GM19324 (cell line): ENCODE measurements around the gene PLEKHM3.

Source experiments
- ATAC-seq: cut with Tn5 transposase; IDR thresholded peaks from one replicate; pipeline ENCODE4 v1.9.1; 2021; ENCODE audit warnings: mild to moderate bottlenecking, moderate library complexity; ENCODE audit not compliant: unreplicated experiment, low FRiP score

The PLEKHM3 gene

GRCh38 chr2:207839028-207839427 is 186.3 kb downstream of the PLEKHM3 start:
- ATAC-seq: no peak

GRCh38 chr2:207836521-207837133 is 188.7 kb downstream of the PLEKHM3 start:
- no peak for ATAC-seq

GRCh38 chr2:207835805-207836204 is 189.5 kb downstream of the PLEKHM3 start:
- no peak for ATAC-seq

- ATAC-seq: peak; percentile 63
Observed at GRCh38 chr2:207833251-207833751, 192.0 kb downstream of the PLEKHM3 start.

GRCh38 chr2:207831584-207832248 is 193.6 kb downstream of the PLEKHM3 start:
- no peak for ATAC-seq

GRCh38 chr2:207830778-207831438 is 194.4 kb downstream of the PLEKHM3 start:
- no peak for ATAC-seq

GRCh38 chr2:207828361-207829057 is 196.8 kb downstream of the PLEKHM3 start:
- no peak for ATAC-seq

- ATAC-seq: no peak
Observed at GRCh38 chr2:207825978-207826377, 199.3 kb downstream of the PLEKHM3 start.

- no peak for ATAC-seq
Observed at GRCh38 chr2:207825045-207825954, 200.0 kb downstream of the PLEKHM3 start.

GRCh38 chr2:207823865-207824264 is 201.5 kb downstream of the PLEKHM3 start:
- no peak for ATAC-seq

GRCh38 chr2:207819839-207820784 is 205.2 kb downstream of the PLEKHM3 start:
- ATAC-seq: no peak

GRCh38 chr2:207819021-207819797 is 206.1 kb downstream of the PLEKHM3 start:
- no peak for ATAC-seq

GRCh38 chr2:207816546-207816945 is 208.8 kb downstream of the PLEKHM3 start:
- ATAC-seq: no peak

GRCh38 chr2:207815254-207815653 is 210.1 kb downstream of the PLEKHM3 start:
- ATAC-seq: no peak

GRCh38 chr2:207813942-207814341 is 211.4 kb downstream of the PLEKHM3 start:
- no peak for ATAC-seq

- ATAC-seq: no peak
Observed at GRCh38 chr2:207813221-207813916, 212.0 kb downstream of the PLEKHM3 start.

- no peak for ATAC-seq
Observed at GRCh38 chr2:207812726-207813080, 212.6 kb downstream of the PLEKHM3 start.
